Transverse colon (tissue), 4 donors: ENCODE measurements around the gene KCTD15. TPM values are rescaled to one million over a fixed set of nuclear protein-coding genes. Genes with fewer than 3 reads are reported as not detected.

Experiments used
- DNase-seq: peaks from one replicate; pipeline ENCODE4 v3.0.0-alpha.2; 2019
- H3K27ac ChIP-seq, 4 donors: fragments of 200-600 bp; sonication (generic); 2 replicates each; pipeline ENCODE4 v1.5.1; 2016 to 2018; ENCODE audit warnings: inconsistent platforms in 4 of 4
- H3K27me3 ChIP-seq: fragments of 200-600 bp; sonication (generic); 2 replicates; pipeline ENCODE4 v1.5.1; 2017; ENCODE audit warnings: inconsistent platforms
- H3K36me3 ChIP-seq, 4 donors: fragments of 200-600 bp; sonication (generic); 2 replicates each; pipeline ENCODE4 v1.5.1; 2017 to 2019; ENCODE audit warnings: inconsistent platforms in 4 of 4
- H3K4me1 ChIP-seq, 4 donors: fragments of 200-600 bp; sonication (generic); 2 replicates each; pipeline ENCODE4 v1.5.1; 2017 to 2020; ENCODE audit warnings: inconsistent platforms in 4 of 4
- H3K4me3 ChIP-seq, 4 donors: fragments of 200-600 bp; sonication (generic); 1 replicate in 1 of 4; 2 replicates in 3 of 4; pipeline versions ENCODE4 v1.5.1 to v1.6.1; 2017 to 2019; ENCODE audit warnings: inconsistent platforms in 4 of 4
- H3K9me3 ChIP-seq, 2 donors: fragments of 200-600 bp; sonication (generic); 2 replicates each; pipeline ENCODE4 v1.5.1; 2017 to 2019; ENCODE audit warnings: inconsistent platforms in 2 of 2
- EP300 ChIP-seq: sonication (generic); formaldehyde crosslinking; IDR thresholded peaks from one replicate; pipeline ENCODE4 v1.6.1; 2017; ENCODE audit warnings: antibody characterized with exemption, low read depth
- POLR2A ChIP-seq: fragments of 450-650 bp; IDR thresholded peaks from one replicate; pipeline ENCODE4 v1.6.1; 2016; ENCODE audit warnings: antibody characterized with exemption, mild to moderate bottlenecking, moderate library complexity
- POLR2AphosphoS5 ChIP-seq, 3 donors: sonication (generic); formaldehyde crosslinking; IDR thresholded peaks; one replicate each; pipeline ENCODE4 v1.6.1; 2016; ENCODE audit warnings: antibody characterized with exemption in 3 of 3
- WGBS, 2 donors: methylation state at CpG; one replicate each; pipeline ENCODE4 v1.1.5; 2018; ENCODE audit warnings: low coverage in 1 of 2; 5-methylcytosine and 5-hydroxymethylcytosine counted together
- in situ Hi-C, 4 donors: fragments of 200-750 bp; cut with MboI; loops; one replicate each; pipeline versions ENCODE4 v1.15.0 to v1.15.1; 2017; ENCODE audit warnings: low sequenced_read_pairs in 3 of 4, low pct_ligation_motif_present in 1 of 4, low pct_unique_long_range_greater_than_20kb in 1 of 4
- intact Hi-C: fragments of 100-400 bp; cut with DNase I; formaldehyde crosslinking; loops from one replicate; pipeline ENCODE4 v1.15.1; 2023; ENCODE audit warnings: low total_unique reads
- total RNA-seq, 4 donors: library from RNA; depleted of rRNA; stranded (reverse); fragments of >200 nt; gene quantifications; one replicate each; pipeline ENCODE4 v1.1.0, GENCODE V29; 2016
- TF ChIP-seq, protein P1 (sequence below), 5 experiments: fragments of 200-600 bp in 3 of 5; fragments of 450-650 bp in 2 of 5; sonication (generic) in 3 of 5; IDR thresholded peaks; 1 replicate in 2 of 5; 2 replicates in 3 of 5; pipeline ENCODE4 v1.5.1; 2016 to 2017; ENCODE audit warnings: antibody characterized with exemption in 5 of 5, inconsistent platforms in 3 of 5, mild to moderate bottlenecking in 2 of 5, moderate library complexity in 1 of 5

The KCTD15 gene
- total RNA-seq, 4 donors from 2014 or later = 28.5 to 158 (median 39.2) TPM

DNA sequence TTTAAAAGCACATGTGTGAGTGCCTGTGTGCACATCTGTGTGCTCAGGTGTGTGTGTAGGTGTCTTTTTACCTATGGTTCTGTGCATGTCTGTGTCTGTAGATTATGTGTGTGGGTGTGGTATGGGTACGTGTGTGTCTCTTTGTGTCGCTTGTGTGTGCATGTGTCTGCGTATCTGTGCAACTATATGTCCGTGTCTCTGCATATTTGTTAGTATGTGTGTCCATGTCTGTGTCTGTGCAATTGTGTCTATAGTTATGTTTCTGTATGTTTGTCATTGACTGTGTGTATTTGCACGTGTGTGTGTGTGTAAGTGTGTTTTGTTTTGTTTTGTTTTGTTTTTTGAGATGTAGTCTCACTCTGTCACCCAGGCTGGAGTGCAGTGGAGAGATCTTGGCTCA, 7.3 kb upstream of the KCTD15 start:
- Histone ChIP-seq H3K4me1 (no peaks in the 10 kb centered on the region), H3K27me3 (peaks cover 5% of the 10 kb centered on the region), H3K4me3 (no peak overlapping the region), H3K27ac (no peak overlapping the region), H3K9me3 (no peaks in the 10 kb centered on the region), H3K36me3 (no peaks in the 10 kb centered on the region)
- in situ Hi-C loops = loop anchor here (10.0 kb wide), 1 partner anchor 305 kb away; no protein-coding TSS in a partner anchor
- no peak for DNase-seq
- 78 to 90% methylated on average over 5 of the region's 5 CpGs for WGBS, 2 donors
- intact Hi-C loops = no loop called here
- TF ChIP-seq POLR2AphosphoS5 (IDR thresholded peaks at IDR 0.05) (no peak), POLR2A (no peak), EP300 (no peak)
- TF ChIP-seq, protein P1, sequence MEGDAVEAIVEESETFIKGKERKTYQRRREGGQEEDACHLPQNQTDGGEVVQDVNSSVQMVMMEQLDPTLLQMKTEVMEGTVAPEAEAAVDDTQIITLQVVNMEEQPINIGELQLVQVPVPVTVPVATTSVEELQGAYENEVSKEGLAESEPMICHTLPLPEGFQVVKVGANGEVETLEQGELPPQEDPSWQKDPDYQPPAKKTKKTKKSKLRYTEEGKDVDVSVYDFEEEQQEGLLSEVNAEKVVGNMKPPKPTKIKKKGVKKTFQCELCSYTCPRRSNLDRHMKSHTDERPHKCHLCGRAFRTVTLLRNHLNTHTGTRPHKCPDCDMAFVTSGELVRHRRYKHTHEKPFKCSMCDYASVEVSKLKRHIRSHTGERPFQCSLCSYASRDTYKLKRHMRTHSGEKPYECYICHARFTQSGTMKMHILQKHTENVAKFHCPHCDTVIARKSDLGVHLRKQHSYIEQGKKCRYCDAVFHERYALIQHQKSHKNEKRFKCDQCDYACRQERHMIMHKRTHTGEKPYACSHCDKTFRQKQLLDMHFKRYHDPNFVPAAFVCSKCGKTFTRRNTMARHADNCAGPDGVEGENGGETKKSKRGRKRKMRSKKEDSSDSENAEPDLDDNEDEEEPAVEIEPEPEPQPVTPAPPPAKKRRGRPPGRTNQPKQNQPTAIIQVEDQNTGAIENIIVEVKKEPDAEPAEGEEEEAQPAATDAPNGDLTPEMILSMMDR (IDR thresholded peaks at IDR 0.05) = no peak

- Histone ChIP-seq H3K36me3 (no peaks in the 10 kb centered on the region), H3K9me3 (no peaks in the 10 kb centered on the region), H3K27ac (peak overlapping the region; percentile 93 to 96 (median 95)), H3K27me3 (peaks cover 5% of the 10 kb centered on the region), H3K4me3 (peak overlapping the region; percentile 71 to 82 (median 78)), H3K4me1 (peaks cover 0 to 22% (median 7%) of the 10 kb centered on the region in 4 donors)
- 11 to 26% methylated on average over 11 to 32 of the region's 32 CpGs for WGBS, 2 donors
- TF ChIP-seq, protein P1 (IDR thresholded peaks at IDR 0.05) = peak in 1 of 5 experiments; percentile 74
- no peak for TF ChIP-seq POLR2AphosphoS5 (IDR thresholded peaks at IDR 0.05)
- no peak for DNase-seq
- intact Hi-C loops (loop anchor here (5.0 kb wide), 1 partner anchor 72 kb away; no protein-coding TSS in a partner anchor), in situ Hi-C loops (no loop called here)
These were observed 1.8 kb upstream of the KCTD15 start for GRCh38 chr19:33794683-33795369.

- WGBS, 2 donors = 0% methylated on average over 44 of the region's 92 CpGs; no CpG with 5 or more reads in 1 of the 2 donors
- DNase-seq = peak; percentile 82
- Histone ChIP-seq H3K27ac (peak overlapping the region; percentile 93 to 96 (median 95)), H3K4me3 (peak overlapping the region; percentile 71 to 82 (median 78)), H3K27me3 (peaks cover 5% of the 10 kb centered on the region), H3K4me1 (peaks cover 0 to 22% (median 7%) of the 10 kb centered on the region in 4 donors), H3K36me3 (no peaks in the 10 kb centered on the region), H3K9me3 (no peaks in the 10 kb centered on the region)
- intact Hi-C loops = loop anchor here (5.0 kb wide), 1 partner anchor 72 kb away; no protein-coding TSS in a partner anchor
- in situ Hi-C loops = no loop called here
- TF ChIP-seq POLR2A (peak; percentile 58), EP300 (no peak), POLR2AphosphoS5 (IDR thresholded peaks at IDR 0.05) (peak in 2 of 3 donors; percentile 59 to 65)
- TF ChIP-seq, protein P1 (IDR thresholded peaks at IDR 0.05) = peak in 4 of 5 experiments; percentile 73 to 88 (median 82)
These were observed 1.1 kb upstream of the KCTD15 start for GRCh38 chr19:33795370-33796163.
